ENCODE results near the gene ZRANB1. TPM values are rescaled to one million over a fixed set of nuclear protein-coding genes. Genes with fewer than 3 reads are reported as not detected.

The ZRANB1 gene
- total RNA-seq, 4 donors from 2014 or later, result 35.5 to 44.7 (median 37.4) TPM

DNA sequence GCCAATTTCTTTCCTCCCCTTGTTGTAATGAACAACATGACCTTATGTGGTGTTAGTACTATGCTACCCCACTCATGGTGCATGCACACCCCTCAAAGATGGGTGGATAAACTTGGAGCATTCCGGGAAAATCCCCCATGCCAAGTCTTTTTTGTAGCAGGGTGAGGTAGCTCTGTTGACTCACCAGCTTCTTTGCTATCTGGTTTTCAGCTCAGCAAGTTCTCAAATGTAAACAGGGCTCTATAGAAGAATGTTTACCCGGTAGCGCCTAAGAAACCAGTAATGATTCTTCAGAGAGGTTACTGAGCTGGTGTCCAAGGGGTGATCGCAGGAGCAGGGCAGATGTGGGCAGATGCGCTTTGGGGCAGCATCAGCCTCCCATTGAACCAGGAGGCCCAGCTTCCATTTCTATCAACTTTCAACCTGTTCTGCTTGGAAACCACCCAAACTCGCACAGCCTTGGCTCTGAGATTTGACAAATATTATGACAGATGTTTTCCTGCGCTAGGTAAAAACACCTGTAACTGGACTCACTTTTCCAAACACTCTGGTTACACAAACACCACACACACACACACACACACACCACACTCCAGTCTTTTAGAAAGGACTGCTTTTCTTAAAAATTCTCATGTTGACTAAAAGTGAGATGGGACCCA is 87.8 kb downstream of the ZRANB1 start:
- TF ChIP-seq, protein P1, sequence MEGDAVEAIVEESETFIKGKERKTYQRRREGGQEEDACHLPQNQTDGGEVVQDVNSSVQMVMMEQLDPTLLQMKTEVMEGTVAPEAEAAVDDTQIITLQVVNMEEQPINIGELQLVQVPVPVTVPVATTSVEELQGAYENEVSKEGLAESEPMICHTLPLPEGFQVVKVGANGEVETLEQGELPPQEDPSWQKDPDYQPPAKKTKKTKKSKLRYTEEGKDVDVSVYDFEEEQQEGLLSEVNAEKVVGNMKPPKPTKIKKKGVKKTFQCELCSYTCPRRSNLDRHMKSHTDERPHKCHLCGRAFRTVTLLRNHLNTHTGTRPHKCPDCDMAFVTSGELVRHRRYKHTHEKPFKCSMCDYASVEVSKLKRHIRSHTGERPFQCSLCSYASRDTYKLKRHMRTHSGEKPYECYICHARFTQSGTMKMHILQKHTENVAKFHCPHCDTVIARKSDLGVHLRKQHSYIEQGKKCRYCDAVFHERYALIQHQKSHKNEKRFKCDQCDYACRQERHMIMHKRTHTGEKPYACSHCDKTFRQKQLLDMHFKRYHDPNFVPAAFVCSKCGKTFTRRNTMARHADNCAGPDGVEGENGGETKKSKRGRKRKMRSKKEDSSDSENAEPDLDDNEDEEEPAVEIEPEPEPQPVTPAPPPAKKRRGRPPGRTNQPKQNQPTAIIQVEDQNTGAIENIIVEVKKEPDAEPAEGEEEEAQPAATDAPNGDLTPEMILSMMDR (IDR thresholded peaks at IDR 0.05; ENCODE audit: low read depth), result no peak

DNA sequence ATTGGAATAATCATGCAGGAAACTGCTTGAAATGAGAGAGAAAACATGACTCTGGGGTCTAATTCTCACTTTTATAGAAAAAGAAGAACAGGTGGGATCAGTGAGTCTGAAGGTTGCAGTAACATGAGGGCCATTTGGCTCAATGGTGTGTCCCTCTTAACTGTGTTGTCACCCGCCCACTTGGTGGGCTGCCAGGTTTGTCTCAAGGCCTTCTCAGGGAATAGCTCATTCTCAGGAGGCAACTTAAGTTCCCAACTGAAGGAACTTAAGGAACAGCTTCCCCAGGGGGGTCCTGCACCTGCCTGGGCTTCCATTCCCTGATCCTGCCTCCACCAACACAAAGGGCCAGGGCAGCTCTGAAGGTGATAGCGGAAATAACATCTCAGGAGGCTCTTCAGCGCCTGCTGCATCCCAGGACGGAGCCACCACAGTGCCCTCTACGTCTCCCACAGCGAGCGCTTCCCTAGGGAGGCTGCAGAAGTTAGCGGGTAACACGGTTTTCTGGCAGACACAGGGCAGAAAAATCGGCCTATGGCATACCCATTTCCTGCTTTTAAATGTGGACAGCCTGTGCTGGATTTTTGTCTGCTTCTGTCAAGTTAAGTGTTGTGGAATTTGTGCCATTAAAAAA is 88.8 kb downstream of the ZRANB1 start:
- TF ChIP-seq, protein P1 (IDR thresholded peaks at IDR 0.05; ENCODE audit: low read depth), result no peak

DNA sequence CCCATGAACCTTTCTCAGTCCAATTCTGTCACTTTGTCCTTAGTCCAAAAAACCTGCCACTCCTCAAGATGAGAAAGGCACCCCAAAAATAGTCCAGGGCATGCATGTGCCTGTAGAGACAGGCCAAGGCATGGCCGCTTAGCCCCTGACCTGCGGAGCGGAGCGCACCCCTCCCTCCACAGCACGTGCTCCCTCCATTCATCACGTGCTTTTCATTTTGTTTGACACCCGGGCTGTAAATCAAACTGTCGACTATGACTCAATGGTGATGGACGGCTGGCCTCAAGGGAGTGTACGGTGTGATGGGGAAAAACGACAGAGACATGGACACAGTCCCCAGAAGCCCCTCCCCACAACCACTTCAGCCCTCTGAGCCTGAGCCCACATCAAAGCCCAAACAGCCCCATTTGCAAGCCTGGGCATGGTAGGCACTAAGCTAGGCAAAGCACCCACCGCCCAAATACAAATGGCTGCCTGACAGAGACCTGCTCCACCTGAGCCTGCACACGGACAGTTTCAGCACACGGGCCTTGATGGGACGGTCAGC is 90.6 kb downstream of the ZRANB1 start:
- TF ChIP-seq, protein P1 (IDR thresholded peaks at IDR 0.05; ENCODE audit: low read depth), result no peak

DNA sequence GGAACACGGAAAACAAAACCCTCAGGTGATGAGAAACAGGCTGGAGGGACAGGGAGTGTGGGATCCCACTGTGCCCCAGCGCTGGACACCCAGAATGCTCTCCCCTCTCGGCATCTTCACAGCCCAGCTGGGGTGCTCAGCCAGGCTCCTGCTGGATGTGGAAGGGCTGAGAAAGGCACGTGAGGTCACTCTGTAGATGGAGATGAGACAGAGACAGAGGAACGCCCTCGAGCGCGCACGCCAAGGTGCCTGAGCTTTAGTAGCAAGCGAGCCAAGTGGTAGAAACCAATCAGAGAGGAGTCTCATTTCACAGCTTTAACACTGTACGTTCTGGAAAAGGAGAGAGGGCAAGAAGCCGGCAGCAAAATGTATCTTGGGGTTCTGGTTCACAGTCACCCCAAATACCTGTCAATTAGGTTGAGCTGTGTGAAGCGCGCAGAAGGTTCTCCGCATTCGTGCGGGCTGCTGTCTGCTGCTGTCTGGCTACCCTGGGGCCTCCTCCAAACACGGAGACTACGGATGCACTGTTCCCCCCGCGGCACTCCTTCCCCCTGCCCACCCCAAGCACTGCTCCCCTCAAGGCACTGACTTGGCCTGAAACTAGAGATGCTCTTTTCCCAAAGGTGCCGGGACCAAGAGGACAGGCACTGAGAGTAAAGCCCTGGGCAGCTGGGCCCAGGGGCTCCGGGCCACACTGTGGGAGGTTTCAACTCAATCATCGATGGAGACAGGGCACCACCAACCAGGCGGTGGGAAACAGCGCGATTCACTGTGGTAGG is 91.4 kb downstream of the ZRANB1 start:
- TF ChIP-seq, protein P1 (IDR thresholded peaks at IDR 0.05; ENCODE audit: low read depth), result no peak

DNA sequence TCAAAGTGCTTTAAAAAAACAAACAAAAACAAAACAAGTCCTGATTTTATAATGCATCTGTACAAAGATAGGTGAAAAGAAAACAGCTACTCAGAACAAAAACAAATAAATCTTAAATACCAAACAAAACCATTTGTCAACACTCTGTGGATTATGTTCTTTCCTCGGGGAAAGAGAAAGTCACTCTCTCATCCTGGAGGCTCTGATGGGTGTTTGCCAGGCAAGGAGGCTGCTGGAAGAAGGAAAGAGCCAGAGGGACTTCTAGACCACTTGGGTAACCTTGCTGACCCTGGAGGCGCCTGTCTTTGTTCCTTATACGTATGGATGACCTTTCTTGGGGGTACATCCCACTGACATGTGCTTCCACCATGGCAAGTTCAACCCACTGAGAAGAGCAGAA is 92.8 kb downstream of the ZRANB1 start:
- TF ChIP-seq, protein P1 (IDR thresholded peaks at IDR 0.05; ENCODE audit: low read depth), result no peak

DNA sequence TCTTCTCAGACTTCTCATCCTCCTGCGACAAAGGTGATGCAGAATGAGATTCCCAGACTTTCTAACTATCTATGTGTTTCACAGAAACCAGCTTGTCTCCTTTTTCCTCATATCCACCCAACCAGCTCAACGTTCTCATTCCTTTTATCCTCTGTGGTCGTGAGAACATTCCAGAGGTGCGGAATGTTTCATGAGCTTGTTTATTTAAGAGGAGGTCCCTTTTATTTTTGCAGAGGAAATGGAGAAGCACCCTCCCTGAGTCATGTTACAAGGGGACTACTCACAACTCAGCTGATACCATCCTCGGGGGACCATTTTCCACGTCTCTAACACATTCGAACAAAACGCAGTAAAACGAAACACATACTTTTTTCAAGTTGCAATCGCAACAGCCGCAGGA is 93.2 kb downstream of the ZRANB1 start:
- TF ChIP-seq, protein P1 (IDR thresholded peaks at IDR 0.05; ENCODE audit: low read depth), result no peak

Data from subcutaneous adipose tissue (tissue), 4 donors.